A673 (cell line): ENCODE data around the gene NAGA. TPM values are rescaled to one million over a fixed set of nuclear protein-coding genes. Genes with fewer than 3 reads are reported as not detected.

Experiments
- BruUV-seq: library from RNA; stranded (reverse); fragments of 400-500 nt; replicated peaks from 2 replicates; lab custom pipeline; 2021; lab: Mats Ljungman, UMichigan
- CTCF ChIA-PET: fragments of 300-600 bp; sonication (Branson Sonifier 250); formaldehyde crosslinking; loops from one replicate; lab custom pipeline; 2022; ENCODE audit warnings: antibody characterized with exemption; lab: Charles Lee
- POLR2A ChIA-PET: fragments of 300-600 bp; sonication (Branson Sonifier 250); formaldehyde crosslinking; loops from one replicate; lab custom pipeline; 2022; ENCODE audit warnings: antibody characterized with exemption; ENCODE audit not compliant: low non-redundant PET; lab: Charles Lee
- DNase-seq: peaks from one replicate; pipeline ENCODE4 v3.0.0-alpha.2; 2015; ENCODE audit warnings: low spot score
- H3K27ac ChIP-seq: fragments of 200-600 bp; sonication (generic); 2 replicates; pipeline ENCODE4 v1.5.1; 2016; ENCODE audit warnings: mixed run types, low read depth, mild to moderate bottlenecking, mixed read lengths, antibody characterized with exemption, low read length; ENCODE audit not compliant: poor library complexity, severe bottlenecking
- H3K27me3 ChIP-seq: fragments of 200-600 bp; sonication (generic); replicated peaks from 2 replicates; pipeline ENCODE4 v1.6.1; 2017; ENCODE audit warnings: mixed run types, low read depth, mild to moderate bottlenecking, mixed read lengths, antibody characterized with exemption, low read length; ENCODE audit not compliant: insufficient read depth, poor library complexity
- H3K36me3 ChIP-seq: fragments of 200-600 bp; sonication (generic); 2 replicates; pipeline ENCODE4 v1.6.1; 2016; ENCODE audit warnings: mixed run types, mild to moderate bottlenecking, mixed read lengths, antibody characterized with exemption, low read length; ENCODE audit not compliant: insufficient read depth, poor library complexity, severe bottlenecking
- H3K4me1 ChIP-seq: fragments of 200-600 bp; sonication (generic); 2 replicates; pipeline ENCODE4 v1.6.1; 2017; ENCODE audit warnings: mixed run types, mild to moderate bottlenecking, mixed read lengths, antibody characterized with exemption, low read length; ENCODE audit not compliant: insufficient read depth, poor library complexity, severe bottlenecking
- H3K4me3 ChIP-seq: fragments of 200-600 bp; sonication (generic); 2 replicates; pipeline ENCODE4 v1.5.1; 2016; ENCODE audit warnings: low read depth, mixed run types, mild to moderate bottlenecking, mixed read lengths, low read length; ENCODE audit not compliant: poor library complexity, severe bottlenecking
- H3K9me3 ChIP-seq: fragments of 200-600 bp; sonication (generic); 2 replicates; pipeline ENCODE4 v1.6.1; 2016; ENCODE audit warnings: mixed run types, low read depth, mild to moderate bottlenecking, mixed read lengths, antibody characterized with exemption, low read length; ENCODE audit not compliant: poor library complexity, severe bottlenecking
- EZH2 ChIP-seq: fragments of 200-600 bp; sonication (generic); IDR thresholded peaks from 2 replicates; pipeline ENCODE4 v1.6.1; 2017; ENCODE audit warnings: borderline replicate concordance, low read depth, mild to moderate bottlenecking, mixed read lengths, antibody characterized with exemption, low read length; ENCODE audit not compliant: poor library complexity, severe bottlenecking
- intact Hi-C: fragments of 100-400 bp; cut with micrococcal nuclease; formaldehyde crosslinking; loops from one replicate; pipeline ENCODE4 v1.10.0; 2022; ENCODE audit not compliant: unreplicated experiment
- total RNA-seq: library from RNA; stranded (reverse); gene quantifications from 2 replicates; pipeline ENCODE4 v1.2.3, GENCODE V29; 2021
- TF ChIP-seq, protein P1 (sequence below): fragments of 300-800, 200-600 bp; sonication (generic); conservative IDR thresholded peaks from 2 replicates; pipeline ENCODE4 v1.5.1; 2017; ENCODE audit warnings: low read depth, mild to moderate bottlenecking, antibody characterized with exemption, low read length, moderate library complexity, mixed read lengths

NAGA gene
- total RNA-seq, 1 experiment from 2014 or later = 17.7 TPM

DNA sequence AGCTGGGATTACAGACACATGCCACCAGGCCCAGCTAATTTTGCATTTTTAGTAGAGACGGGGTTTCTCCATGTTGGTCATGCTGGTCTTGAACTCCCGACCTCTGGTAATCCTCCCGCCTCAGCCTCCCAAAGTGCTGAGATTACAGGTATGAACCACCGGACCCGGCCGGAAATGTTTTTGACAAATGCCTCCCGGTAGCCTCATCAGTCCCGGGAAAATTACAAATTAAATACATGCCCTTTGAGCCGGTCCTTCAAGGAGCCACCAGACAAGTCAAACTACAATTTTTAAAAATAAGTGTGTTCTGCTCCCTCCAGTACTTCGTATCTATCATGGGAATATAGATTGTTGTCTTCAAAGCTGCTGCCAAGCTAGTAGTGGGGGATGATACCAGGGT lies 54.5 kb downstream of the NAGA start:
- H3K4me3 ChIP-seq = no peak overlapping the region
- CTCF ChIA-PET = interaction anchor here (0.6 kb wide), 1 partner anchor 9 kb away, joined by 5 read pairs; no protein-coding TSS in a partner anchor
- no peaks in the 10 kb centered on the region for H3K36me3 ChIP-seq
- H3K27ac ChIP-seq = no peak overlapping the region
- no TSS peak for BruUV-seq
- no peak for TF ChIP-seq EZH2
- TF ChIP-seq, protein P1, sequence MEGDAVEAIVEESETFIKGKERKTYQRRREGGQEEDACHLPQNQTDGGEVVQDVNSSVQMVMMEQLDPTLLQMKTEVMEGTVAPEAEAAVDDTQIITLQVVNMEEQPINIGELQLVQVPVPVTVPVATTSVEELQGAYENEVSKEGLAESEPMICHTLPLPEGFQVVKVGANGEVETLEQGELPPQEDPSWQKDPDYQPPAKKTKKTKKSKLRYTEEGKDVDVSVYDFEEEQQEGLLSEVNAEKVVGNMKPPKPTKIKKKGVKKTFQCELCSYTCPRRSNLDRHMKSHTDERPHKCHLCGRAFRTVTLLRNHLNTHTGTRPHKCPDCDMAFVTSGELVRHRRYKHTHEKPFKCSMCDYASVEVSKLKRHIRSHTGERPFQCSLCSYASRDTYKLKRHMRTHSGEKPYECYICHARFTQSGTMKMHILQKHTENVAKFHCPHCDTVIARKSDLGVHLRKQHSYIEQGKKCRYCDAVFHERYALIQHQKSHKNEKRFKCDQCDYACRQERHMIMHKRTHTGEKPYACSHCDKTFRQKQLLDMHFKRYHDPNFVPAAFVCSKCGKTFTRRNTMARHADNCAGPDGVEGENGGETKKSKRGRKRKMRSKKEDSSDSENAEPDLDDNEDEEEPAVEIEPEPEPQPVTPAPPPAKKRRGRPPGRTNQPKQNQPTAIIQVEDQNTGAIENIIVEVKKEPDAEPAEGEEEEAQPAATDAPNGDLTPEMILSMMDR = no peak
- intact Hi-C loops = no loop called here
- DNase-seq = no peak
- H3K9me3 ChIP-seq = no peaks in the 10 kb centered on the region
- H3K27me3 ChIP-seq = peaks cover 5% of the 10 kb centered on the region
- POLR2A ChIA-PET = no interaction called here
- H3K4me1 ChIP-seq = no peaks in the 10 kb centered on the region

DNA sequence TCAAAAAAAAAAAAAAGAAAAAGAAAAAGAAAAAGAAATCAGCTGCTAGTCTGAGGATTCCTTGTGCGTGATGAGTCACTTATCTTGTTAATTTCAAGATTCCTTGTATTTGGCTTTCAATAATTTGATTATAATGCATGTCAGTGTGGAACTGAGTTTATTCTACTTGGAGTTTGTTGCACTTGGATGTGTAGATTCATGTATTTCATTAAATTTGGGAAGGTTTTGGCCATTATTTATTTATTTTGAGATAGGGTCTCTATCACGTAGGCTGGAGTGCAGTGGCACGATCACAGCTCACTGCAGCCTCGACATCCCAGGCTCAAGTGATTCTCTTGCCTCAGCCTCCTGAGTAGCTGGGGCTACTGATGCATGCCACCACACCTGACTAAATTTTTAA lies 57.2 kb downstream of the NAGA start:
- POLR2A ChIA-PET = no interaction called here
- CTCF ChIA-PET = no interaction called here
- DNase-seq = no peak
- H3K27ac ChIP-seq = no peak overlapping the region
- TF ChIP-seq, protein P1 = no peak
- TF ChIP-seq EZH2 = no peak
- H3K36me3 ChIP-seq = no peaks in the 10 kb centered on the region
- BruUV-seq = no TSS peak
- intact Hi-C loops = no loop called here
- peaks cover 5% of the 10 kb centered on the region for H3K27me3 ChIP-seq
- H3K4me1 ChIP-seq = no peaks in the 10 kb centered on the region
- peaks cover 10% of the 10 kb centered on the region for H3K9me3 ChIP-seq
- no peak overlapping the region for H3K4me3 ChIP-seq

DNA sequence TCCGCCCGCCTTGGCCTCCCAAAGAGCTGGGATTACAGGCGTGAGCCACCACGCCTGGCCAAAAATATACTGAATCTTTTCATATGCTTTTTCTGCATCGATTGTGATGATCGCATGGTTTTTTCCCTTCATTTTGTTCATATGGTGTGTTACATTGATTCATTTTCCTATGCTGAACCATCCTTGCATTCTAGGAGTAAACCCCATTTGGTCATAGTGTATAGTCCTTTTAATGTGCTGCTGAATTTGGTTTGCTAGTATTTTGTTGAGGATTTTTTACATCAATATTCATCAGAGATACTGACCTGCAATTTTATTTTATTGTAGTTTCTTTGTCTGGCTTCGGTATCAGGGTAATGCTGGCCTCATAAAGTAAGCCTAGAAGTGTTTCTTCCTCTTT lies 59.8 kb downstream of the NAGA start:
- DNase-seq = no peak
- BruUV-seq = no TSS peak
- Histone ChIP-seq H3K27me3 (no peaks in the 10 kb centered on the region), H3K27ac (no peak overlapping the region), H3K4me1 (no peaks in the 10 kb centered on the region), H3K9me3 (peaks cover 10% of the 10 kb centered on the region), H3K36me3 (no peaks in the 10 kb centered on the region), H3K4me3 (no peak overlapping the region)
- ChIA-PET CTCF (no interaction called here), POLR2A (no interaction called here)
- intact Hi-C loops = no loop called here
- TF ChIP-seq, protein P1 = no peak
- TF ChIP-seq EZH2 = no peak

Other genes starting within 250 kb of the NAGA start
- 141 and 162 TPM in 2 replicates for gene SREBF2, start 237.7 kb downstream of the NAGA start, total RNA-seq
- gene SHISA8, start 155.7 kb downstream of the NAGA start, total RNA-seq = 1.4 and 1.8 TPM in 2 replicates
- gene TNFRSF13C, start 144.0 kb downstream of the NAGA start, total RNA-seq = 6.6 and 8.0 TPM in 2 replicates
- gene CENPM, start 123.7 kb downstream of the NAGA start, total RNA-seq = 62.1 and 67.2 TPM in 2 replicates
- 3.6 and 4.6 TPM in 2 replicates for gene SEPTIN3, start 101.4 kb downstream of the NAGA start, total RNA-seq
- gene WBP2NL, start 72.0 kb downstream of the NAGA start, total RNA-seq = 0.24 TPM in 1 of 2 replicates, not detected in the other
- gene PHETA2, start 3.4 kb upstream of the NAGA start, total RNA-seq = 0.70 and 0.97 TPM in 2 replicates
- gene SMDT1, start 8.9 kb upstream of the NAGA start, total RNA-seq = 61.8 and 62.6 TPM in 2 replicates
- 138 and 166 TPM in 2 replicates for gene NDUFA6, start 20.0 kb upstream of the NAGA start, total RNA-seq
- 2.4 and 2.8 TPM in 2 replicates for gene CYP2D6, start 60.0 kb upstream of the NAGA start, total RNA-seq
- 69.3 and 77.8 TPM in 2 replicates for gene TCF20, start 199.8 kb upstream of the NAGA start, total RNA-seq